ENCODE results near the gene DGKG. TPM values are rescaled to one million over a fixed set of nuclear protein-coding genes. Genes with fewer than 3 reads are reported as not detected.
A peak's percentile ranks its signal among the peaks of the same experiment; 100 is the strongest.

Gene DGKG
- total RNA-seq, 2 experiments from 2014 or later, result not detected

DNA sequence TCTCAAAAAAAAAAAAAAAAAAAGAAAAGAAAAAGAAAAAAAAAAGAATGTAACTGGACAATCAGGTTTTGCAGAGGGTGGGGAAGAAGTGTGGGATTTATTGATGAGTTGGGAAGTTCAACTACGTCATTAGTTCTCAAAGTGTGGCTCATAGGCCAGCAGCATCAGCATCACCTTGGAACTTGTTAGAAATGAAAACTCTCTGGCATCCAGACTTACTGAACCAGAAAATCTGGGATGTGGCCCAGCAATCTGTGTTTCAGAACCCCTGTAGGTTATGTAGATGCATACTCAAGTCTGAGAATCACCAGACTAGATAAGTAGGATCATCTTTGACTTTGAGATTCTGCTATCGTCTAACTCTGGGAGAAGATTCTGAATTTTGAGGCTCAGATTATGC is 207.4 kb downstream of the DGKG start:
- Mint-ChIP-seq H3K36me3 (ENCODE audit: low read depth) (no peaks in the 10 kb centered on the region), H3K4me3 (no peak overlapping the region), H3K4me1 (ENCODE audit: low read depth) (peaks cover 8% of the 10 kb centered on the region), H3K27me3 (peaks cover 35% of the 10 kb centered on the region), H3K27ac (no peak overlapping the region), H3K9me3 (no peaks in the 10 kb centered on the region)
- no peak for ATAC-seq (ENCODE audit: poor library complexity)
- no peaks in the 10 kb centered on the region for H3K4me1 ChIP-seq (ENCODE audit: insufficient read depth, low read length)
- no peak overlapping the region for H3K27ac ChIP-seq (ENCODE audit: low read depth in 1 of 2, low read length in 2 of 2)
- ChIA-PET CTCF (no interaction called here), POLR2A (no interaction called here)
- TF ChIP-seq, protein P1, sequence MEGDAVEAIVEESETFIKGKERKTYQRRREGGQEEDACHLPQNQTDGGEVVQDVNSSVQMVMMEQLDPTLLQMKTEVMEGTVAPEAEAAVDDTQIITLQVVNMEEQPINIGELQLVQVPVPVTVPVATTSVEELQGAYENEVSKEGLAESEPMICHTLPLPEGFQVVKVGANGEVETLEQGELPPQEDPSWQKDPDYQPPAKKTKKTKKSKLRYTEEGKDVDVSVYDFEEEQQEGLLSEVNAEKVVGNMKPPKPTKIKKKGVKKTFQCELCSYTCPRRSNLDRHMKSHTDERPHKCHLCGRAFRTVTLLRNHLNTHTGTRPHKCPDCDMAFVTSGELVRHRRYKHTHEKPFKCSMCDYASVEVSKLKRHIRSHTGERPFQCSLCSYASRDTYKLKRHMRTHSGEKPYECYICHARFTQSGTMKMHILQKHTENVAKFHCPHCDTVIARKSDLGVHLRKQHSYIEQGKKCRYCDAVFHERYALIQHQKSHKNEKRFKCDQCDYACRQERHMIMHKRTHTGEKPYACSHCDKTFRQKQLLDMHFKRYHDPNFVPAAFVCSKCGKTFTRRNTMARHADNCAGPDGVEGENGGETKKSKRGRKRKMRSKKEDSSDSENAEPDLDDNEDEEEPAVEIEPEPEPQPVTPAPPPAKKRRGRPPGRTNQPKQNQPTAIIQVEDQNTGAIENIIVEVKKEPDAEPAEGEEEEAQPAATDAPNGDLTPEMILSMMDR (IDR thresholded peaks at IDR 0.05), result no peak
- DNase-seq, result no peak
- H3K9me3 ChIP-seq (ENCODE audit: control insufficient read depth in 1 of 2, insufficient read depth in 1 of 2, low read length in 2 of 2), result no peaks in the 10 kb centered on the region
- H3K27me3 ChIP-seq (ENCODE audit: control insufficient read depth in 1 of 2, insufficient read depth in 2 of 2, low read length in 2 of 2), result peaks cover 8 to 11% of the 10 kb centered on the region in 2 experiments
- intact Hi-C loops (cut with DNase I, micrococcal nuclease), result no loop called here
- no peaks in the 10 kb centered on the region for H3K36me3 ChIP-seq (ENCODE audit: insufficient read depth, low read length)
- H3K4me3 ChIP-seq (ENCODE audit: low read length), result no peak overlapping the region

DNA sequence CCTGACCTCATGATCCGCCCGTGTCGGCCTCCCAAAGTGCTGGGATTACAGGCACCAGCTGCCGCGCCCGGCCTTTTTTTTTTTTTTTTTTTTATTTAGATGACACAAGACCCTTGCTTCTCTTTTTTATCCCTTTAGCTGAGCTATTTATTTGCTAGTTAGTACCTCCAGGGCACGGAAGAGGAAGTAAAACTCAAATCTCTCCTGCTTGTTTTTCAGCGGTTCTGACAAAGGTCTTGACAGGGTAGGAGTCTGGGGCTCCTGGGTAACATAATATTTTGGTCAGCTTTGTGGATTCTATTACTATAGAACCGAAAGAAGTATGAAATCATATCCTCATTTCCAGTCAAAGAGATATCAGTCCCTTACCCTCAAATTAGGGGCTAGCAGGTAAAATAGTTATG is 209.1 kb downstream of the DGKG start:
- Mint-ChIP-seq H3K4me3 (no peak overlapping the region), H3K27me3 (peaks cover 42% of the 10 kb centered on the region), H3K4me1 (ENCODE audit: low read depth) (peaks cover 8% of the 10 kb centered on the region), H3K36me3 (ENCODE audit: low read depth) (no peaks in the 10 kb centered on the region), H3K9me3 (no peaks in the 10 kb centered on the region), H3K27ac (no peak overlapping the region)
- Histone ChIP-seq H3K27me3 (ENCODE audit: control insufficient read depth in 1 of 2, insufficient read depth in 2 of 2, low read length in 2 of 2) (peaks cover 8 to 16% of the 10 kb centered on the region in 2 experiments), H3K9me3 (ENCODE audit: control insufficient read depth in 1 of 2, insufficient read depth in 1 of 2, low read length in 2 of 2) (no peaks in the 10 kb centered on the region), H3K36me3 (ENCODE audit: insufficient read depth, low read length) (no peaks in the 10 kb centered on the region), H3K4me3 (ENCODE audit: low read length) (no peak overlapping the region), H3K27ac (ENCODE audit: low read depth in 1 of 2, low read length in 2 of 2) (no peak overlapping the region), H3K4me1 (ENCODE audit: insufficient read depth, low read length) (no peaks in the 10 kb centered on the region)
- intact Hi-C loops (cut with DNase I, micrococcal nuclease), result no loop called here
- peak in 3 of 14 experiments; percentile 27 to 44 (median 34) for DNase-seq
- no peak for ATAC-seq (ENCODE audit: poor library complexity)
- POLR2A ChIA-PET, result no interaction called here
- CTCF ChIA-PET, result no interaction called here
- TF ChIP-seq, protein P1 (IDR thresholded peaks at IDR 0.05), result no peak

- Histone ChIP-seq H3K27me3 (ENCODE audit: control insufficient read depth in 1 of 2, insufficient read depth in 2 of 2, low read length in 2 of 2) (peaks cover 8 to 16% of the 10 kb centered on the region in 2 experiments), H3K4me3 (ENCODE audit: low read length) (no peak overlapping the region), H3K27ac (ENCODE audit: low read depth in 1 of 2, low read length in 2 of 2) (no peak overlapping the region), H3K4me1 (ENCODE audit: insufficient read depth, low read length) (no peaks in the 10 kb centered on the region), H3K9me3 (ENCODE audit: control insufficient read depth in 1 of 2, insufficient read depth in 1 of 2, low read length in 2 of 2) (no peaks in the 10 kb centered on the region), H3K36me3 (ENCODE audit: insufficient read depth, low read length) (no peaks in the 10 kb centered on the region)
- Mint-ChIP-seq H3K27ac (no peak overlapping the region), H3K27me3 (peaks cover 42% of the 10 kb centered on the region), H3K36me3 (ENCODE audit: low read depth) (no peaks in the 10 kb centered on the region), H3K4me1 (ENCODE audit: low read depth) (peaks cover 8% of the 10 kb centered on the region), H3K4me3 (no peak overlapping the region), H3K9me3 (no peaks in the 10 kb centered on the region)
- intact Hi-C loops (cut with DNase I, micrococcal nuclease), result no loop called here
- ChIA-PET POLR2A (no interaction called here), CTCF (no interaction called here)
- ATAC-seq (ENCODE audit: poor library complexity), result no peak
- TF ChIP-seq, protein P1 (IDR thresholded peaks at IDR 0.05), result no peak
- DNase-seq, result peak in 1 of 14 experiments; percentile 5
Measured at GRCh38 chr3:186152361-186152798, 209.7 kb downstream of the DGKG start.
